HepG2 (cell line): Measurements from ENCODE around the gene PCBP4. TPM values are rescaled to one million over a fixed set of nuclear protein-coding genes. Genes with fewer than 3 reads are reported as not detected.

Experiments
- BORCS8-MEF2B ChIP-seq: sonication (generic); formaldehyde crosslinking; IDR thresholded peaks from 2 replicates; pipeline ENCODE4 v1.8.0; 2022; ENCODE audit warnings: mild to moderate bottlenecking, missing genetic modification reagents
- FOXM1 ChIP-seq: sonication (generic); formaldehyde crosslinking; IDR thresholded peaks from 2 replicates; pipeline ENCODE4 v1.5.0; 2020; ENCODE audit warnings: missing genetic modification reagents
- ISL2 ChIP-seq: sonication (generic); formaldehyde crosslinking; IDR thresholded peaks from 2 replicates; pipeline ENCODE4 v1.5.0; 2020; ENCODE audit warnings: missing genetic modification reagents
- KAT2B ChIP-seq: fragments of 150-350 bp; IDR thresholded peaks from 2 replicates; pipeline ENCODE4 v1.6.1; 2014; ENCODE audit warnings: low read depth, low read length, borderline replicate concordance
- KDM2A ChIP-seq: sonication (generic); formaldehyde crosslinking; IDR thresholded peaks from 2 replicates; pipeline ENCODE4 v1.4.0; 2020; ENCODE audit warnings: low read depth, missing genetic modification reagents, borderline replicate concordance
- MED8 ChIP-seq: sonication (generic); formaldehyde crosslinking; IDR thresholded peaks from 2 replicates; pipeline ENCODE4 v1.8.1; 2023; ENCODE audit warnings: mild to moderate bottlenecking, missing genetic modification reagents; ENCODE audit not compliant: insufficient replicate concordance
- REL ChIP-seq: sonication (generic); formaldehyde crosslinking; conservative IDR thresholded peaks from 2 replicates; pipeline ENCODE4 v1.8.0; 2022; ENCODE audit warnings: mild to moderate bottlenecking, missing genetic modification reagents, moderate library complexity
- RFX3 ChIP-seq: IDR thresholded peaks from 2 replicates; pipeline ENCODE4 v1.6.1; 2016; ENCODE audit warnings: missing biosample characterization, missing genetic modification reagents
- SALL1 ChIP-seq: sonication (generic); formaldehyde crosslinking; IDR thresholded peaks from 2 replicates; pipeline ENCODE4 v1.8.0; 2022; ENCODE audit warnings: mild to moderate bottlenecking, missing genetic modification reagents
- SATB2 ChIP-seq: sonication (generic); formaldehyde crosslinking; IDR thresholded peaks from 2 replicates; pipeline ENCODE4 v1.5.0; 2020; ENCODE audit warnings: missing genetic modification reagents
- ZBTB38 ChIP-seq: sonication (generic); formaldehyde crosslinking; IDR thresholded peaks from 2 replicates; pipeline ENCODE4 v1.5.1; 2020; ENCODE audit warnings: mild to moderate bottlenecking, missing genetic modification reagents
- ZBTB7A ChIP-seq: sonication (generic); formaldehyde crosslinking; IDR thresholded peaks from 2 replicates; pipeline ENCODE4 v1.8.0; 2022; ENCODE audit warnings: mild to moderate bottlenecking, missing genetic modification reagents
- ZNF329 ChIP-seq: sonication (generic); formaldehyde crosslinking; IDR thresholded peaks from 2 replicates; pipeline ENCODE4 v1.9.0; 2021; ENCODE audit warnings: low read depth, mild to moderate bottlenecking, missing genetic modification reagents
- ZNF543 ChIP-seq: sonication (generic); formaldehyde crosslinking; IDR thresholded peaks from 2 replicates; pipeline ENCODE4 v1.4.0; 2020; ENCODE audit warnings: mild to moderate bottlenecking, missing genetic modification reagents
- ZNF776 ChIP-seq: sonication (generic); formaldehyde crosslinking; IDR thresholded peaks from 2 replicates; pipeline ENCODE4 v1.4.0; 2020; ENCODE audit warnings: mild to moderate bottlenecking, missing genetic modification reagents
- polyA plus RNA-seq, 8 experiments: library from polyadenylated mRNA; depleted of rRNA in 3 of 8; stranded (reverse) in 7 of 8; unstranded in 1 of 8; fragments of >200 nt; fragmentation: Illumina TruSeq in 4 of 8; extraction: Trizol in 4 of 8; gene quantifications; 2 replicates each; pipeline versions ENCODE4 v1.2.1 to v1.2.3, GENCODE V29; 2011 to 2016; ENCODE audit warnings: low read depth in 4 of 8, missing spikeins in 1 of 8, mixed read lengths in 1 of 8; ENCODE audit not compliant: insufficient read depth in 1 of 8
- total RNA-seq, 5 experiments: library from RNA; depleted of rRNA; stranded (reverse); fragments of >200 nt; fragmentation: Illumina TruSeq; extraction: Trizol; gene quantifications; 2 replicates each; pipeline ENCODE4 v1.2.3, GENCODE V29; 2016; ENCODE audit warnings: low read depth in 1 of 5
- TF ChIP-seq, protein P1 (sequence below): sonication (generic); formaldehyde crosslinking; IDR thresholded peaks from 2 replicates; pipeline ENCODE4 v1.5.0; 2020; ENCODE audit warnings: missing genetic modification reagents
- TF ChIP-seq, protein P2 (sequence below): sonication (generic); formaldehyde crosslinking; IDR thresholded peaks from 2 replicates; pipeline ENCODE4 v1.8.0; 2022; ENCODE audit warnings: mild to moderate bottlenecking, missing genetic modification reagents
- TF ChIP-seq, protein P3 (sequence below): sonication (generic); formaldehyde crosslinking; IDR thresholded peaks from 2 replicates; pipeline ENCODE4 v1.8.1; 2022; ENCODE audit warnings: low read depth, mild to moderate bottlenecking, missing genetic modification reagents
- TF ChIP-seq, protein P4 (sequence below): sonication (generic); formaldehyde crosslinking; IDR thresholded peaks from 2 replicates; pipeline ENCODE4 v1.4.0; 2020; ENCODE audit warnings: missing genetic modification reagents, borderline replicate concordance
- TF ChIP-seq, protein P5 (sequence below): sonication (generic); formaldehyde crosslinking; IDR thresholded peaks from 2 replicates; pipeline ENCODE4 v1.4.0; 2020; ENCODE audit warnings: missing genetic modification reagents, borderline replicate concordance

Gene PCBP4
- total and polyA plus RNA-seq, 2 of the 13 experiments (the other 11 are each of a cell fraction or from before 2014, with no cell fraction given) = 36.8 to 51.3 TPM

DNA sequence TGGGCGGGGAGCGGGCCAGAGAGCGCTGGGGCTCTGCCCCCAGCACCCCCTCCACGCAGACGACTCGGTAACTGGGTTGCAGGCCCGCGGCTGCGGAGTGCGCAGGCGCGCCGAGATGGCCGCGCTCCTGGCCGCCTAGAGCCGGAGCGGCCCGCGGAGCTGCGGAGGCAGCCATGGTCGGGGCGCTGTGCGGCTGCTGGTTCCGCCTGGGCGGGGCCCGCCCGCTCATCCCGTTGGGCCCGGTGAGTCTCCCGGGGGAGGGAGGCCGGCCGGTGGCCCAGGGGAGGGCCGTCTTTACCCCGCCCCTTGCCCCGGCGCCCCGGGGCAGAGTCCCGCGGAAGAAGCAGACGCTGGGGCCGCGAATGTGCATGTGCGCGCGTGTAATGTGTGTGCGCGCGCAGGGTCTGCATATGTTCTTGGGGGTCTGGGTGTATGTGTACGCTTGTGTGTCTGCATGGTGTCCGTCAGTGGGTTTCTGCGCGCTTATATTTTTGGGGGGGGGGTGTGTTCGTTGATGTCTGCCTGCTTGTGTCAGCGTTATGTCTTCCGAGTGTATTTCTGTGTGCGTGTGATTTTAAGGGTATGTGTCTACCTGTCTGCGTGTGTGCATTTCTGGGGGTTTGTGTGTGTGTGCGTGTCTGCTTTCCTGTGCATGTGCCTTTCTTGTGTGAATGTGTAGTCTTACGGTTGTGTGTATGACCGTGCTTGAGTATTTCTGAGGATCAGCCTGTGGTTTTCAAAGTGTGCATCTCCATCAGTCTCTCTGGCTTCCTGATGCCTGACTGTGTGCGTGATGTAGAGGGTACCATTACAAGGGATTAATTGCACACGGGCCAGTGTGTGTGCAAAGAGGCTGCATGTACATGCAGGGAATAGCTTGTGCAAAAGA, 8.0 kb upstream of the PCBP4 start, which contains the start of gene ABHD14A (continued):
- TF ChIP-seq SATB2 (CRISPR knock-in tag) = no peak
- no peak for TF ChIP-seq ZNF329 (CRISPR knock-in tag)
- TF ChIP-seq, protein P1, sequence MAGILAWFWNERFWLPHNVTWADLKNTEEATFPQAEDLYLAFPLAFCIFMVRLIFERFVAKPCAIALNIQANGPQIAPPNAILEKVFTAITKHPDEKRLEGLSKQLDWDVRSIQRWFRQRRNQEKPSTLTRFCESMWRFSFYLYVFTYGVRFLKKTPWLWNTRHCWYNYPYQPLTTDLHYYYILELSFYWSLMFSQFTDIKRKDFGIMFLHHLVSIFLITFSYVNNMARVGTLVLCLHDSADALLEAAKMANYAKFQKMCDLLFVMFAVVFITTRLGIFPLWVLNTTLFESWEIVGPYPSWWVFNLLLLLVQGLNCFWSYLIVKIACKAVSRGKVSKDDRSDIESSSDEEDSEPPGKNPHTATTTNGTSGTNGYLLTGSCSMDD (CRISPR knock-in tag) = no peak
- TF ChIP-seq BORCS8-MEF2B (CRISPR knock-in tag) = no peak
- peak; percentile 29; the same call in 1 of the 2 replicates for TF ChIP-seq ZBTB38
- TF ChIP-seq KDM2A (CRISPR knock-in tag) = peak; percentile 67; the same call in 1 of the 2 replicates
- TF ChIP-seq REL = no peak
- no peak for TF ChIP-seq KAT2B
- TF ChIP-seq, protein P2, sequence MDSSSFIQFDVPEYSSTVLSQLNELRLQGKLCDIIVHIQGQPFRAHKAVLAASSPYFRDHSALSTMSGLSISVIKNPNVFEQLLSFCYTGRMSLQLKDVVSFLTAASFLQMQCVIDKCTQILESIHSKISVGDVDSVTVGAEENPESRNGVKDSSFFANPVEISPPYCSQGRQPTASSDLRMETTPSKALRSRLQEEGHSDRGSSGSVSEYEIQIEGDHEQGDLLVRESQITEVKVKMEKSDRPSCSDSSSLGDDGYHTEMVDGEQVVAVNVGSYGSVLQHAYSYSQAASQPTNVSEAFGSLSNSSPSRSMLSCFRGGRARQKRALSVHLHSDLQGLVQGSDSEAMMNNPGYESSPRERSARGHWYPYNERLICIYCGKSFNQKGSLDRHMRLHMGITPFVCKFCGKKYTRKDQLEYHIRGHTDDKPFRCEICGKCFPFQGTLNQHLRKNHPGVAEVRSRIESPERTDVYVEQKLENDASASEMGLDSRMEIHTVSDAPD (CRISPR knock-in tag) = no peak
- TF ChIP-seq, protein P3, sequence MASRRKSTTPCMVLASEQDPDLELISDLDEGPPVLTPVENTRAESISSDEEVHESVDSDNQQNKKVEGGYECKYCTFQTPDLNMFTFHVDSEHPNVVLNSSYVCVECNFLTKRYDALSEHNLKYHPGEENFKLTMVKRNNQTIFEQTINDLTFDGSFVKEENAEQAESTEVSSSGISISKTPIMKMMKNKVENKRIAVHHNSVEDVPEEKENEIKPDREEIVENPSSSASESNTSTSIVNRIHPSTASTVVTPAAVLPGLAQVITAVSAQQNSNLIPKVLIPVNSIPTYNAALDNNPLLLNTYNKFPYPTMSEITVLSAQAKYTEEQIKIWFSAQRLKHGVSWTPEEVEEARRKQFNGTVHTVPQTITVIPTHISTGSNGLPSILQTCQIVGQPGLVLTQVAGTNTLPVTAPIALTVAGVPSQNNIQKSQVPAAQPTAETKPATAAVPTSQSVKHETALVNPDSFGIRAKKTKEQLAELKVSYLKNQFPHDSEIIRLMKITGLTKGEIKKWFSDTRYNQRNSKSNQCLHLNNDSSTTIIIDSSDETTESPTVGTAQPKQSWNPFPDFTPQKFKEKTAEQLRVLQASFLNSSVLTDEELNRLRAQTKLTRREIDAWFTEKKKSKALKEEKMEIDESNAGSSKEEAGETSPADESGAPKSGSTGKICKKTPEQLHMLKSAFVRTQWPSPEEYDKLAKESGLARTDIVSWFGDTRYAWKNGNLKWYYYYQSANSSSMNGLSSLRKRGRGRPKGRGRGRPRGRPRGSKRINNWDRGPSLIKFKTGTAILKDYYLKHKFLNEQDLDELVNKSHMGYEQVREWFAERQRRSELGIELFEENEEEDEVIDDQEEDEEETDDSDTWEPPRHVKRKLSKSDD (CRISPR knock-in tag) = no peak
- TF ChIP-seq MED8 = peak; percentile 36
- TF ChIP-seq ZNF776 = peak; percentile 51; the same call in 1 of the 2 replicates
- TF ChIP-seq ISL2 (CRISPR knock-in tag) = peak; percentile 37; the same call in 1 of the 2 replicates
- TF ChIP-seq, protein P4, sequence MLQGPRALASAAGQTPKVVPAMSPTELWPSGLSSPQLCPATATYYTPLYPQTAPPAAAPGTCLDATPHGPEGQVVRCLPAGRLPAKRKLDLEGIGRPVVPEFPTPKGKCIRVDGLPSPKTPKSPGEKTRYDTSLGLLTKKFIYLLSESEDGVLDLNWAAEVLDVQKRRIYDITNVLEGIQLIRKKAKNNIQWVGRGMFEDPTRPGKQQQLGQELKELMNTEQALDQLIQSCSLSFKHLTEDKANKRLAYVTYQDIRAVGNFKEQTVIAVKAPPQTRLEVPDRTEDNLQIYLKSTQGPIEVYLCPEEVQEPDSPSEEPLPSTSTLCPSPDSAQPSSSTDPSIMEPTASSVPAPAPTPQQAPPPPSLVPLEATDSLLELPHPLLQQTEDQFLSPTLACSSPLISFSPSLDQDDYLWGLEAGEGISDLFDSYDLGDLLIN (CRISPR knock-in tag) = 0 out of 2 replicates have a peak, but pooled peaks have one; percentile 18
- TF ChIP-seq ZBTB7A = no peak
- no peak for TF ChIP-seq SALL1 (CRISPR knock-in tag)
- no peak for TF ChIP-seq FOXM1
- TF ChIP-seq, protein P5, sequence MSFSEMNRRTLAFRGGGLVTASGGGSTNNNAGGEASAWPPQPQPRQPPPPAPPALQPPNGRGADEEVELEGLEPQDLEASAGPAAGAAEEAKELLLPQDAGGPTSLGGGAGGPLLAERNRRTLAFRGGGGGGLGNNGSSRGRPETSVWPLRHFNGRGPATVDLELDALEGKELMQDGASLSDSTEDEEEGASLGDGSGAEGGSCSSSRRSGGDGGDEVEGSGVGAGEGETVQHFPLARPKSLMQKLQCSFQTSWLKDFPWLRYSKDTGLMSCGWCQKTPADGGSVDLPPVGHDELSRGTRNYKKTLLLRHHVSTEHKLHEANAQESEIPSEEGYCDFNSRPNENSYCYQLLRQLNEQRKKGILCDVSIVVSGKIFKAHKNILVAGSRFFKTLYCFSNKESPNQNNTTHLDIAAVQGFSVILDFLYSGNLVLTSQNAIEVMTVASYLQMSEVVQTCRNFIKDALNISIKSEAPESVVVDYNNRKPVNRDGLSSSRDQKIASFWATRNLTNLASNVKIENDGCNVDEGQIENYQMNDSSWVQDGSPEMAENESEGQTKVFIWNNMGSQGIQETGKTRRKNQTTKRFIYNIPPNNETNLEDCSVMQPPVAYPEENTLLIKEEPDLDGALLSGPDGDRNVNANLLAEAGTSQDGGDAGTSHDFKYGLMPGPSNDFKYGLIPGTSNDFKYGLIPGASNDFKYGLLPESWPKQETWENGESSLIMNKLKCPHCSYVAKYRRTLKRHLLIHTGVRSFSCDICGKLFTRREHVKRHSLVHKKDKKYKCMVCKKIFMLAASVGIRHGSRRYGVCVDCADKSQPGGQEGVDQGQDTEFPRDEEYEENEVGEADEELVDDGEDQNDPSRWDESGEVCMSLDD (CRISPR knock-in tag) = no peak
- no peak for TF ChIP-seq ZNF543 (CRISPR knock-in tag)
- no peak for TF ChIP-seq RFX3 (CRISPR knock-in tag)
